GM23338 (cell line): ENCODE results near the gene THSD7A.

ENCODE experiments used
- EZH2 ChIP-seq: fragments of 200-600 bp; sonication (generic); IDR thresholded peaks from one replicate; pipeline ENCODE4 v1.8.0; 2017; ENCODE audit warnings: antibody characterized with exemption, mild to moderate bottlenecking, low read depth; ENCODE audit not compliant: unreplicated experiment
- EZH2phosphoT487 ChIP-seq: fragments of 200-600 bp; sonication (generic); IDR thresholded peaks from one replicate; pipeline ENCODE4 v1.8.1; 2018; ENCODE audit warnings: antibody characterized with exemption; ENCODE audit not compliant: unreplicated experiment
- POLR2AphosphoS5 ChIP-seq: IDR thresholded peaks from 2 replicates; pipeline ENCODE4 v1.6.1; 2016; ENCODE audit warnings: antibody characterized with exemption, low read depth
- ZNF114 ChIP-seq: fragments of 250-450 bp; sonication (Bioruptor Pico); IDR thresholded peaks from 2 replicates; pipeline ENCODE4 v1.5.0; 2020; ENCODE audit warnings: mild to moderate bottlenecking, moderate library complexity
- TF ChIP-seq, protein P1 (sequence below): IDR thresholded peaks from 2 replicates; pipeline ENCODE4 v1.6.1; 2016; ENCODE audit warnings: antibody characterized with exemption
- TF ChIP-seq, protein P2 (sequence below), 2 experiments: fragments of 200-600 bp in 1 of 2; sonication (generic) in 1 of 2; conservative IDR thresholded peaks; 2 replicates each; pipeline versions ENCODE4 v1.5.1 to v1.6.1; 2016 to 2017; ENCODE audit warnings: antibody characterized with exemption in 2 of 2, low read depth in 2 of 2, mild to moderate bottlenecking in 2 of 2, moderate library complexity in 1 of 2
- TF ChIP-seq, protein P3 (sequence below): IDR thresholded peaks from one replicate; pipeline ENCODE4 v1.6.1; 2018; ENCODE audit warnings: antibody characterized with exemption; ENCODE audit not compliant: unreplicated experiment

DNA sequence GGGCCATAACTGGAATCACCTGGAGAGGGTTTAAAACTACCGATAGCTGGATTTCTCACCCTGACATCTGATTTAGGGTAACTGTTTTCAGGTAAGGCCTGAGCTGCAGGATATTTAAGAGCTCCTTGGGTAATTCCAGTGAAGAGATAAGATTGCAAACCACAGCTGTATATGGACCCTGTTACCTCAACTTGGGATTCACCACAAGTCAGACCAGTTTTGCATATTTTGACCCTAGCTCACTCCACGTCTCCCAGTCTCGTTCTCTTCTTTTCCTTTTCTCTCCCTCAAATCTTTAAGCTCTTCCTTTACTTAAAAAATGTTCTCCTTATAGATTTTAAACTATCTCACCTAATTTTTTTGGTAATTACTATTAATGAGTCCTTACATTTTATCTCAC, 264.4 kb downstream of the THSD7A start:
- TF ChIP-seq, protein P1, sequence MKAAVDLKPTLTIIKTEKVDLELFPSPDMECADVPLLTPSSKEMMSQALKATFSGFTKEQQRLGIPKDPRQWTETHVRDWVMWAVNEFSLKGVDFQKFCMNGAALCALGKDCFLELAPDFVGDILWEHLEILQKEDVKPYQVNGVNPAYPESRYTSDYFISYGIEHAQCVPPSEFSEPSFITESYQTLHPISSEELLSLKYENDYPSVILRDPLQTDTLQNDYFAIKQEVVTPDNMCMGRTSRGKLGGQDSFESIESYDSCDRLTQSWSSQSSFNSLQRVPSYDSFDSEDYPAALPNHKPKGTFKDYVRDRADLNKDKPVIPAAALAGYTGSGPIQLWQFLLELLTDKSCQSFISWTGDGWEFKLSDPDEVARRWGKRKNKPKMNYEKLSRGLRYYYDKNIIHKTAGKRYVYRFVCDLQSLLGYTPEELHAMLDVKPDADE = no peak
- TF ChIP-seq, protein P2, sequence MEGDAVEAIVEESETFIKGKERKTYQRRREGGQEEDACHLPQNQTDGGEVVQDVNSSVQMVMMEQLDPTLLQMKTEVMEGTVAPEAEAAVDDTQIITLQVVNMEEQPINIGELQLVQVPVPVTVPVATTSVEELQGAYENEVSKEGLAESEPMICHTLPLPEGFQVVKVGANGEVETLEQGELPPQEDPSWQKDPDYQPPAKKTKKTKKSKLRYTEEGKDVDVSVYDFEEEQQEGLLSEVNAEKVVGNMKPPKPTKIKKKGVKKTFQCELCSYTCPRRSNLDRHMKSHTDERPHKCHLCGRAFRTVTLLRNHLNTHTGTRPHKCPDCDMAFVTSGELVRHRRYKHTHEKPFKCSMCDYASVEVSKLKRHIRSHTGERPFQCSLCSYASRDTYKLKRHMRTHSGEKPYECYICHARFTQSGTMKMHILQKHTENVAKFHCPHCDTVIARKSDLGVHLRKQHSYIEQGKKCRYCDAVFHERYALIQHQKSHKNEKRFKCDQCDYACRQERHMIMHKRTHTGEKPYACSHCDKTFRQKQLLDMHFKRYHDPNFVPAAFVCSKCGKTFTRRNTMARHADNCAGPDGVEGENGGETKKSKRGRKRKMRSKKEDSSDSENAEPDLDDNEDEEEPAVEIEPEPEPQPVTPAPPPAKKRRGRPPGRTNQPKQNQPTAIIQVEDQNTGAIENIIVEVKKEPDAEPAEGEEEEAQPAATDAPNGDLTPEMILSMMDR (conservative IDR thresholded peaks at IDR 0.05; ENCODE audit: low read depth in 2 of 2) = no peak
- TF ChIP-seq ZNF114 (CRISPR knock-in tag) (no peak), EZH2 (no peak), POLR2AphosphoS5 (no peak), EZH2phosphoT487 (no peak)
- TF ChIP-seq, protein P3, sequence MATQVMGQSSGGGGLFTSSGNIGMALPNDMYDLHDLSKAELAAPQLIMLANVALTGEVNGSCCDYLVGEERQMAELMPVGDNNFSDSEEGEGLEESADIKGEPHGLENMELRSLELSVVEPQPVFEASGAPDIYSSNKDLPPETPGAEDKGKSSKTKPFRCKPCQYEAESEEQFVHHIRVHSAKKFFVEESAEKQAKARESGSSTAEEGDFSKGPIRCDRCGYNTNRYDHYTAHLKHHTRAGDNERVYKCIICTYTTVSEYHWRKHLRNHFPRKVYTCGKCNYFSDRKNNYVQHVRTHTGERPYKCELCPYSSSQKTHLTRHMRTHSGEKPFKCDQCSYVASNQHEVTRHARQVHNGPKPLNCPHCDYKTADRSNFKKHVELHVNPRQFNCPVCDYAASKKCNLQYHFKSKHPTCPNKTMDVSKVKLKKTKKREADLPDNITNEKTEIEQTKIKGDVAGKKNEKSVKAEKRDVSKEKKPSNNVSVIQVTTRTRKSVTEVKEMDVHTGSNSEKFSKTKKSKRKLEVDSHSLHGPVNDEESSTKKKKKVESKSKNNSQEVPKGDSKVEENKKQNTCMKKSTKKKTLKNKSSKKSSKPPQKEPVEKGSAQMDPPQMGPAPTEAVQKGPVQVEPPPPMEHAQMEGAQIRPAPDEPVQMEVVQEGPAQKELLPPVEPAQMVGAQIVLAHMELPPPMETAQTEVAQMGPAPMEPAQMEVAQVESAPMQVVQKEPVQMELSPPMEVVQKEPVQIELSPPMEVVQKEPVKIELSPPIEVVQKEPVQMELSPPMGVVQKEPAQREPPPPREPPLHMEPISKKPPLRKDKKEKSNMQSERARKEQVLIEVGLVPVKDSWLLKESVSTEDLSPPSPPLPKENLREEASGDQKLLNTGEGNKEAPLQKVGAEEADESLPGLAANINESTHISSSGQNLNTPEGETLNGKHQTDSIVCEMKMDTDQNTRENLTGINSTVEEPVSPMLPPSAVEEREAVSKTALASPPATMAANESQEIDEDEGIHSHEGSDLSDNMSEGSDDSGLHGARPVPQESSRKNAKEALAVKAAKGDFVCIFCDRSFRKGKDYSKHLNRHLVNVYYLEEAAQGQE = no peak
